K562 (cell line): Measurements from ENCODE around the gene DNAH3. TPM values are rescaled to one million over a fixed set of nuclear protein-coding genes. Genes with fewer than 3 reads are reported as not detected.
A peak's percentile ranks its signal among the peaks of the same experiment; 100 is the strongest.

Experiments used
- AFF4 ChIP-seq: sonication (generic); formaldehyde crosslinking; IDR thresholded peaks from 2 replicates; pipeline ENCODE4 v1.8.0; 2023; ENCODE audit warnings: mild to moderate bottlenecking, missing genetic modification reagents
- ATF1 ChIP-seq, 2 experiments: fragments of 450-650 bp in 1 of 2; IDR thresholded peaks; 2 replicates each; pipeline ENCODE4 v1.6.1; 2016; ENCODE audit warnings: missing compliant biosample characterization in 1 of 2, missing genetic modification characterization in 1 of 2
- ELF1 ChIP-seq: fragments of 200-800 bp; sonication (Bioruptor generic); IDR thresholded peaks from 2 replicates; pipeline ENCODE4 v1.6.1; 2016; ENCODE audit warnings: missing genetic modification characterization, missing compliant biosample characterization
- EP300 ChIP-seq: IDR thresholded peaks from 2 replicates; pipeline ENCODE4 v1.6.1; 2012; ENCODE audit warnings: low read length, improper control_type of control experiment
- HES1 ChIP-seq: fragments of 450-650 bp; IDR thresholded peaks from 2 replicates; pipeline ENCODE4 v1.6.1; 2016; ENCODE audit warnings: low read depth, mild to moderate bottlenecking, moderate library complexity
- MNT ChIP-seq, 2 experiments: fragments of 450-650 bp; conservative IDR thresholded peaks; 2 replicates each; pipeline ENCODE4 v1.6.1; 2017; ENCODE audit warnings: mild to moderate bottlenecking in 2 of 2, moderate library complexity in 2 of 2
- PBX2 ChIP-seq, 2 experiments: IDR thresholded peaks in 1 of 2; conservative IDR thresholded peaks in 1 of 2; 2 replicates each; pipeline ENCODE4 v1.6.1; 2016; ENCODE audit warnings: low read depth in 2 of 2, mild to moderate bottlenecking in 1 of 2, missing compliant biosample characterization in 1 of 2, missing genetic modification characterization in 1 of 2, moderate library complexity in 1 of 2
- PCBP1 ChIP-seq: fragments of 200-400 bp; formaldehyde crosslinking; IDR thresholded peaks from 2 replicates; pipeline ENCODE4 v1.6.1; 2018; ENCODE audit warnings: mild to moderate bottlenecking, low read depth, low read length; ENCODE audit not compliant: poor library complexity, severe bottlenecking
- POLR2H ChIP-seq: IDR thresholded peaks from 2 replicates; pipeline ENCODE4 v1.6.1; 2016; ENCODE audit warnings: missing genetic modification characterization, low read depth, mild to moderate bottlenecking, control low read depth, missing compliant biosample characterization, moderate library complexity
- RBM17 ChIP-seq: fragments of 200-400 bp; formaldehyde crosslinking; IDR thresholded peaks from 2 replicates; pipeline ENCODE4 v1.6.1; 2017; ENCODE audit warnings: low read depth, mild to moderate bottlenecking, low read length, borderline replicate concordance
- SMAD1 ChIP-seq: fragments of 150-350 bp; IDR thresholded peaks from 2 replicates; pipeline ENCODE4 v1.6.1; 2014; ENCODE audit warnings: low read length, low read depth; ENCODE audit not compliant: partially characterized antibody
- TFAP4 ChIP-seq: sonication (generic); formaldehyde crosslinking; IDR thresholded peaks from 2 replicates; pipeline ENCODE4 v1.8.0; 2022; ENCODE audit warnings: missing genetic modification reagents, mild to moderate bottlenecking, moderate library complexity, borderline replicate concordance
- ZC3H4 ChIP-seq: sonication (generic); formaldehyde crosslinking; IDR thresholded peaks from 2 replicates; pipeline ENCODE4 v1.9.0; 2021; ENCODE audit warnings: missing genetic modification reagents, borderline replicate concordance
- ZNF282 ChIP-seq: sonication (generic); formaldehyde crosslinking; IDR thresholded peaks from 2 replicates; pipeline ENCODE4 v1.8.1; 2023; ENCODE audit warnings: missing genetic modification reagents
- polyA plus RNA-seq, 8 experiments: library from polyadenylated mRNA; depleted of rRNA in 4 of 8; stranded (reverse) in 5 of 8; unstranded in 3 of 8; fragments of >200 nt; fragmentation: Nextera tagmentation in 2 of 8; fragmentation: Illumina TruSeq in 1 of 8; extraction: Ambion mirVana in 2 of 8; extraction: Trizol in 1 of 8; gene quantifications; 2 replicates each; pipeline versions ENCODE4 v1.2.1 to v1.2.3, GENCODE V29; 2011 to 2014; ENCODE audit warnings: inconsistent platforms in 1 of 8, missing spikeins in 1 of 8
- total RNA-seq, 7 experiments: library from RNA; depleted of rRNA in 6 of 7; stranded (reverse); fragments of >200 nt in 6 of 7; fragmentation: Illumina TruSeq in 2 of 7; extraction: Trizol in 2 of 7; gene quantifications; 2 replicates each; pipeline versions ENCODE4 v1.2.1 to v1.2.3, GENCODE V29; 2011 to 2021; ENCODE audit warnings: low replicate concordance in 1 of 7
- TF ChIP-seq, protein P1 (sequence below): fragments of 250-450 bp; sonication (Bioruptor Pico); IDR thresholded peaks from 2 replicates; pipeline ENCODE4 v1.6.1; 2021; ENCODE audit warnings: mild to moderate bottlenecking

The DNAH3 gene
- total and polyA plus RNA-seq, 9 of the 15 experiments (the other 6 are each of a cell fraction or from before 2014, with no cell fraction given), result 0.32 to 0.84 (median 0.44) TPM

DNA sequence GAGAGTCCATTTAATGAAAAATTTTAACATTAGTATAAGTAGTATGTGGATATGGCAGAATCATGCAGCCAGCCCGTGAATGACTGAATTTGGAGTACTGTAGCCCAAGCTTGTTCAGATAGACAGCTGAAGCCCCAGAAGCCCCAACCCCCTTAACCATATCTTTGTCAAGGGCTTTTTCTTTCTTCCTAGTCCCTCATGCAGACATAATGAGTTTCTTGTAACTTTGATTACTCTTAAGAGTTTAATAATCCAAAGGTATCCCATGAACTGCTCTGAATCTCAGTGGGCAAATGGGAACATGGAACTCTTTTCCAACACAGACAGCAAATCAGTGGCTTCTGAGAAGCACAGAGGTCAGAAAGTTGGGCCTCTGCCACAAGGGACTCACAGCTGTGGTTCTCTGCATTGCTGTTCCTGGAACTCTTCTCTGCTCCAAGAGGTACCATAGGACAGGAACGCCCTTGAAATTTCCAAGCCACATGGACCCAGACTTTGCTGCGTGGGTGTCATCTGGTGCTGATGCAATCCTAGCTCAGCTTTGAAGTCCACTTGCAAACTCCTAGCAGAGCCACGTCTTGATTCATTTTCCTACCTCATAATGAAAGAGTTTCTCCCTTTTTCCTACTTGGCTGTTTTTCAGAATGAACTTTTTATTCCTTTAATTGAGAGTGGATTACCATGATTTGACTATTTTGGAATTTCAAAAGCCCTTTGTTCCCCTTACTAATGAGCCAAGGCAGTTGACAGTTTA, 232.0 kb downstream of the DNAH3 start (continued):
- peak; percentile 76 for TF ChIP-seq EP300
- peak; percentile 93 for TF ChIP-seq TFAP4 (CRISPR knock-in tag)
- peak; percentile 42; the same call in 1 of the 2 replicates for TF ChIP-seq ELF1
- no peak for TF ChIP-seq AFF4 (CRISPR knock-in tag)
- TF ChIP-seq, protein P1, sequence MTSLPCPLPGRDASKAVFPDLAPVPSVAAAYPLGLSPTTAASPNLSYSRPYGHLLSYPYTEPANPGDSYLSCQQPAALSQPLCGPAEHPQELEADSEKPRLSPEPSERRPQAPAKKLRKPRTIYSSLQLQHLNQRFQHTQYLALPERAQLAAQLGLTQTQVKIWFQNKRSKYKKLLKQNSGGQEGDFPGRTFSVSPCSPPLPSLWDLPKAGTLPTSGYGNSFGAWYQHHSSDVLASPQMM (CRISPR knock-in tag), result no peak
- no peak for TF ChIP-seq RBM17
- no peak; the same call in none of the 2 replicates for TF ChIP-seq POLR2H (tag)
- TF ChIP-seq HES1, result no peak
- no peak for TF ChIP-seq ATF1 (CRISPR knock-in tag; IDR thresholded peaks at IDR 0.05)
- peak; percentile 54 for TF ChIP-seq ATF1 (tag; IDR thresholded peaks at IDR 0.05)
- no peak for TF ChIP-seq ZC3H4
- no peak for TF ChIP-seq PBX2 (CRISPR knock-in tag; IDR thresholded peaks at IDR 0.05; ENCODE audit: low read depth)
- TF ChIP-seq PBX2 (tag; conservative IDR thresholded peaks at IDR 0.05; ENCODE audit: low read depth), result no peak
- no peak for TF ChIP-seq PCBP1
- TF ChIP-seq MNT (conservative IDR thresholded peaks at IDR 0.05), result peak; percentile 68 to 87
- no peak for TF ChIP-seq ZNF282 (CRISPR knock-in tag)
- no peak for TF ChIP-seq SMAD1
